ENCODE data around the gene NOXO1. TPM values are rescaled to one million over a fixed set of nuclear protein-coding genes. Genes with fewer than 3 reads are reported as not detected.

Gene NOXO1
- total RNA-seq, 1 donor from 2014 or later: 0.42 TPM

- Mint-ChIP-seq H3K4me3 (peak overlapping the region; percentile 47), H3K27ac (no peak overlapping the region), H3K27me3 (ENCODE audit: low read depth) (peaks cover 40% of the 10 kb centered on the region), H3K36me3 (peaks cover 15% of the 10 kb centered on the region), H3K9me3 (no peaks in the 10 kb centered on the region), H3K4me1 (peaks cover 9% of the 10 kb centered on the region)
- no peak for TF ChIP-seq CTCF (IDR thresholded peaks at IDR 0.05; ENCODE audit: unreplicated experiment)
- no peak for DNase-seq (ENCODE audit: low spot score in 2 of 2, unreplicated experiment in 2 of 2)
Measured at GRCh38 chr16:1991135-1991551, 9.9 kb upstream of the NOXO1 start.

GRCh38 chr16:1990351-1991134 lies 9.3 kb upstream of the NOXO1 start:
- Mint-ChIP-seq H3K36me3 (peaks cover 13% of the 10 kb centered on the region), H3K4me3 (peak overlapping the region; percentile 47)
- no peak for DNase-seq (ENCODE audit: low spot score in 2 of 2, unreplicated experiment in 2 of 2)

GRCh38 chr16:1990101-1990350 lies 8.8 kb upstream of the NOXO1 start:
- Mint-ChIP-seq H3K27me3 (ENCODE audit: low read depth) (peaks cover 40% of the 10 kb centered on the region), H3K36me3 (peaks cover 9% of the 10 kb centered on the region), H3K9me3 (no peaks in the 10 kb centered on the region), H3K4me1 (peaks cover 14% of the 10 kb centered on the region), H3K4me3 (no peak overlapping the region), H3K27ac (no peak overlapping the region)
- TF ChIP-seq CTCF (IDR thresholded peaks at IDR 0.05; ENCODE audit: unreplicated experiment): no peak
- no peak for DNase-seq (ENCODE audit: low spot score in 2 of 2, unreplicated experiment in 2 of 2)

More at GRCh38 chr16:1990351-1991134, 9.3 kb upstream of the NOXO1 start:
- H3K9me3 Mint-ChIP-seq: no peaks in the 10 kb centered on the region
- no peak overlapping the region for H3K27ac Mint-ChIP-seq
- H3K27me3 Mint-ChIP-seq (ENCODE audit: low read depth): peaks cover 40% of the 10 kb centered on the region
- no peak for TF ChIP-seq CTCF (IDR thresholded peaks at IDR 0.05; ENCODE audit: unreplicated experiment)
- H3K4me1 Mint-ChIP-seq: peaks cover 9% of the 10 kb centered on the region

- peaks cover 20% of the 10 kb centered on the region for H3K4me1 Mint-ChIP-seq
- no peak within 1 kb of the TSS for H3K27ac Mint-ChIP-seq
- TF ChIP-seq CTCF (IDR thresholded peaks at IDR 0.05; ENCODE audit: unreplicated experiment): no peak
- H3K4me3 Mint-ChIP-seq: peak within 1 kb of the TSS; percentile 57
- H3K27me3 Mint-ChIP-seq (ENCODE audit: low read depth): peaks cover 40% of the 10 kb centered on the region
- H3K9me3 Mint-ChIP-seq: no peaks in the 10 kb centered on the region
- no peak for DNase-seq (ENCODE audit: low spot score in 2 of 2, unreplicated experiment in 2 of 2)
- peaks cover 9% of the 10 kb centered on the region for H3K36me3 Mint-ChIP-seq
Measured at GRCh38 chr16:1989209-1990100, 8.2 kb upstream of the NOXO1 start, which contains the start of gene SYNGR3. Gene SYNGR3, plus strand, starts transcription at chr16:1989970. Its CDS starts 133 bp downstream, at chr16:1990103.

- Mint-ChIP-seq H3K27me3 (ENCODE audit: low read depth) (peaks cover 48% of the 10 kb centered on the region), H3K4me3 (no peak overlapping the region), H3K27ac (no peak overlapping the region), H3K4me1 (peaks cover 22% of the 10 kb centered on the region), H3K36me3 (peaks cover 9% of the 10 kb centered on the region), H3K9me3 (no peaks in the 10 kb centered on the region)
- DNase-seq (ENCODE audit: low spot score in 2 of 2, unreplicated experiment in 2 of 2): no peak
- no peak for TF ChIP-seq CTCF (IDR thresholded peaks at IDR 0.05; ENCODE audit: unreplicated experiment)
Measured at GRCh38 chr16:1987198-1987597, 5.9 kb upstream of the NOXO1 start.
